IMR-90 (cell line): ENCODE results near the gene UBTD1. TPM values are rescaled to one million over a fixed set of nuclear protein-coding genes. Genes with fewer than 3 reads are reported as not detected.

Experiments used
- ATAC-seq: fragments of 200-7000 bp; cut with Tn5 transposase; 2 replicates; pipeline ENCODE4 v1.9.1; 2020; ENCODE audit warnings: low read depth, mild to moderate bottlenecking, moderate library complexity
- BruUV-seq: library from RNA; stranded (reverse); fragments of 400-500 nt; replicated peaks from 2 replicates; lab custom pipeline; 2021; lab: Mats Ljungman, UMichigan
- CTCF ChIA-PET: fragments of 300-600 bp; formaldehyde crosslinking; extraction: SDS; loops from one replicate; lab custom pipeline; 2021; ENCODE audit warnings: antibody characterized with exemption; lab: Yijun Ruan, JAX
- POLR2A ChIA-PET: fragments of 300-600 bp; sonication (Branson Sonifier 250); formaldehyde crosslinking; loops from one replicate; lab custom pipeline; 2022; ENCODE audit warnings: antibody characterized with exemption; ENCODE audit not compliant: unreplicated experiment; lab: Charles Lee
- DNase-seq: peaks from one replicate; pipeline ENCODE4 v3.0.0; 2013
- H2AFZ ChIP-seq: replicated peaks from 2 replicates; pipeline ENCODE3; 2013; ENCODE audit warnings: low read length, mild to moderate bottlenecking; ENCODE audit not compliant: poor library complexity
- H2AK5ac ChIP-seq: 2 replicates; pipeline ENCODE4 v1.6.1; 2013; ENCODE audit warnings: low read depth, low read length, inconsistent platforms
- H2AK9ac ChIP-seq: replicated peaks from 2 replicates; pipeline ENCODE3; 2013; ENCODE audit warnings: mild to moderate bottlenecking, low read depth, low read length, moderate library complexity; ENCODE audit not compliant: poor library complexity
- H2BK120ac ChIP-seq: 2 replicates; pipeline ENCODE4 v1.6.1; 2013; ENCODE audit warnings: low read depth, low read length, inconsistent platforms
- H2BK15ac ChIP-seq: 3 replicates; pipeline ENCODE4 v1.6.1; 2013; ENCODE audit warnings: low read depth, low read length, inconsistent platforms
- H2BK20ac ChIP-seq: 2 replicates; pipeline ENCODE4 v1.6.1; 2013; ENCODE audit warnings: low read depth, mild to moderate bottlenecking, inconsistent platforms, low read length, moderate library complexity
- H2BK5ac ChIP-seq: 2 replicates; pipeline ENCODE4 v1.6.1; 2013; ENCODE audit warnings: mild to moderate bottlenecking, low read depth, low read length, inconsistent platforms; ENCODE audit not compliant: poor library complexity, severe bottlenecking
- H3K14ac ChIP-seq: replicated peaks from 2 replicates; pipeline ENCODE4 v1.6.1; 2013; ENCODE audit warnings: low read depth, low read length, inconsistent platforms
- H3K18ac ChIP-seq: 2 replicates; pipeline ENCODE4 v1.6.1; 2013; ENCODE audit warnings: low read depth, low read length, control low read depth
- H3K23ac ChIP-seq: 2 replicates; pipeline ENCODE4 v1.6.1; 2013; ENCODE audit warnings: low read depth, low read length, inconsistent platforms
- H3K27ac ChIP-seq: 2 replicates; pipeline ENCODE4 v1.5.1; 2013; ENCODE audit warnings: mild to moderate bottlenecking, control low read depth, low read length; ENCODE audit not compliant: insufficient read depth
- H3K27me3 ChIP-seq: 2 replicates; pipeline ENCODE4 v1.6.1; 2013; ENCODE audit warnings: low read length; ENCODE audit not compliant: control insufficient read depth, insufficient read depth
- H3K36me3 ChIP-seq: 2 replicates; pipeline ENCODE4 v1.6.1; 2013; ENCODE audit warnings: low read length, mixed read lengths; ENCODE audit not compliant: control insufficient read depth, insufficient read depth
- H3K4ac ChIP-seq: 2 replicates; pipeline ENCODE4 v1.6.1; 2013; ENCODE audit warnings: low read depth, low read length, inconsistent platforms
- H3K4me1 ChIP-seq: 2 replicates; pipeline ENCODE4 v1.6.1; 2013; ENCODE audit warnings: low read length, mixed read lengths; ENCODE audit not compliant: control insufficient read depth, insufficient read depth
- H3K4me2 ChIP-seq: 2 replicates; pipeline ENCODE4 v1.6.1; 2013; ENCODE audit warnings: low read depth, mild to moderate bottlenecking, control low read depth, low read length, moderate library complexity
- H3K4me3 ChIP-seq: 2 replicates; pipeline ENCODE4 v1.5.1; 2013; ENCODE audit warnings: low read depth, mild to moderate bottlenecking, control low read depth, low read length, moderate library complexity; ENCODE audit not compliant: insufficient read depth
- H3K56ac ChIP-seq: 2 replicates; pipeline ENCODE4 v1.6.1; 2013; ENCODE audit warnings: low read length, inconsistent platforms; ENCODE audit not compliant: insufficient read depth; ENCODE audit errors: extremely low read depth
- H3K79me1 ChIP-seq, 2 experiments: 2 replicates each; pipeline ENCODE4 v1.6.1; 2013; ENCODE audit warnings: low read length in 2 of 2, inconsistent platforms in 1 of 2, low read depth in 1 of 2
- H3K9ac ChIP-seq: 2 replicates; pipeline ENCODE4 v1.6.1; 2013; ENCODE audit warnings: low read depth, low read length, control low read depth
- H3K9me1 ChIP-seq: 2 replicates; pipeline ENCODE4 v1.6.1; 2013; ENCODE audit warnings: low read length, inconsistent platforms; ENCODE audit not compliant: insufficient read depth
- H3K9me3 ChIP-seq: 2 replicates; pipeline ENCODE4 v1.6.1; 2013; ENCODE audit warnings: low read length; ENCODE audit not compliant: control insufficient read depth, insufficient read depth
- H4K20me1 ChIP-seq: 2 replicates; pipeline ENCODE4 v1.6.1; 2013; ENCODE audit warnings: low read length, inconsistent platforms; ENCODE audit not compliant: insufficient read depth
- H4K5ac ChIP-seq: 2 replicates; pipeline ENCODE4 v1.6.1; 2013; ENCODE audit warnings: mild to moderate bottlenecking, low read depth, low read length, control low read depth
- H4K8ac ChIP-seq, 2 experiments: 2 replicates each; pipeline ENCODE4 v1.6.1; 2013; ENCODE audit warnings: low read depth in 2 of 2, low read length in 2 of 2, control low read depth in 1 of 2, inconsistent platforms in 1 of 2
- H4K91ac ChIP-seq: 2 replicates; pipeline ENCODE4 v1.6.1; 2013; ENCODE audit warnings: low read depth, low read length, inconsistent platforms; ENCODE audit not compliant: insufficient read depth
- BHLHE40 ChIP-seq: fragments of 150-350 bp; IDR thresholded peaks from 2 replicates; pipeline ENCODE4 v1.6.1; 2016; ENCODE audit warnings: mild to moderate bottlenecking, low read depth, low read length
- CEBPB ChIP-seq: IDR thresholded peaks from 2 replicates; pipeline ENCODE4 v1.6.1; 2012; ENCODE audit warnings: low read depth, low read length, improper control_type of control experiment
- CHD1 ChIP-seq: IDR thresholded peaks from 2 replicates; pipeline ENCODE4 v1.6.1; 2012; ENCODE audit warnings: low read depth, low read length, improper control_type of control experiment
- ELK1 ChIP-seq: fragments of 150-350 bp; IDR thresholded peaks from 2 replicates; pipeline ENCODE4 v1.6.1; 2016; ENCODE audit warnings: low read depth, mild to moderate bottlenecking, low read length, moderate library complexity, borderline replicate concordance
- FOS ChIP-seq: fragments of 150-350 bp; IDR thresholded peaks from 2 replicates; pipeline ENCODE4 v1.6.1; 2016; ENCODE audit warnings: low read depth, low read length
- MAFK ChIP-seq: IDR thresholded peaks from 2 replicates; pipeline ENCODE4 v1.6.1; 2012; ENCODE audit warnings: low read depth, low read length, improper control_type of control experiment
- MAZ ChIP-seq: IDR thresholded peaks from 2 replicates; pipeline ENCODE4 v1.6.1; 2012; ENCODE audit warnings: low read depth, mild to moderate bottlenecking, low read length, improper control_type of control experiment, moderate library complexity, borderline replicate concordance
- MXI1 ChIP-seq: IDR thresholded peaks from 2 replicates; pipeline ENCODE4 v1.6.1; 2012; ENCODE audit warnings: low read depth, mild to moderate bottlenecking, low read length, moderate library complexity, borderline replicate concordance
- NFE2L2 ChIP-seq: fragments of 150-350 bp; IDR thresholded peaks from 2 replicates; pipeline ENCODE4 v1.6.1; 2016; ENCODE audit warnings: low read depth, mild to moderate bottlenecking, low read length
- POLR2A ChIP-seq: IDR thresholded peaks from 2 replicates; pipeline ENCODE4 v1.6.1; 2012; ENCODE audit warnings: mild to moderate bottlenecking, low read depth, low read length
- RAD21 ChIP-seq: IDR thresholded peaks from 2 replicates; pipeline ENCODE4 v1.6.1; 2012; ENCODE audit warnings: low read length, improper control_type of control experiment
- RCOR1 ChIP-seq: IDR thresholded peaks from 2 replicates; pipeline ENCODE4 v1.6.1; 2012; ENCODE audit warnings: mild to moderate bottlenecking, low read length, improper control_type of control experiment; ENCODE audit not compliant: insufficient replicate concordance
- RFX5 ChIP-seq: IDR thresholded peaks from 2 replicates; pipeline ENCODE4 v1.8.0; 2012; ENCODE audit warnings: low read depth, mild to moderate bottlenecking, low read length, moderate library complexity
- SMC3 ChIP-seq: fragments of 150-350 bp; IDR thresholded peaks from 2 replicates; pipeline ENCODE4 v1.6.1; 2016; ENCODE audit warnings: low read depth, mild to moderate bottlenecking, antibody characterized with exemption, low read length, moderate library complexity
- USF2 ChIP-seq: fragments of 150-350 bp; IDR thresholded peaks from 2 replicates; pipeline ENCODE4 v1.6.1; 2017; ENCODE audit warnings: mild to moderate bottlenecking, antibody characterized with exemption, low read length, low read depth
- WGBS, 2 experiments: methylation state at CpG; one replicate each; pipeline versions ENCODE4 v1.1.5 to v1.1.7; 2013; ENCODE audit warnings: missing lambda C conversion rate in 2 of 2; ENCODE audit not compliant: insufficient read length in 1 of 2; ENCODE audit errors: extremely low coverage in 2 of 2; 5-methylcytosine and 5-hydroxymethylcytosine counted together
- dilution Hi-C: fragments of 300-500 bp; cut with HindIII; formaldehyde crosslinking; loops from one replicate; pipeline ENCODE4 v1.14.3; 2018; ENCODE audit warnings: low sequenced_read_pairs; ENCODE audit not compliant: unreplicated experiment
- in situ Hi-C: fragments of 300-500 bp; cut with MboI; formaldehyde crosslinking; loops from 3 replicates; pipeline ENCODE4 v1.14.3; 2019; ENCODE audit warnings: low sequenced_read_pairs, inconsistent platforms, mixed read lengths
- intact Hi-C: fragments of 100-400 bp; cut with micrococcal nuclease; formaldehyde crosslinking; loops from 2 replicates; pipeline ENCODE4 v1.10.0; 2022
- polyA plus RNA-seq, 3 experiments: library from polyadenylated mRNA; depleted of rRNA; stranded (reverse); fragments of >200 nt; gene quantifications; 2 replicates each; pipeline ENCODE4 v1.2.3, GENCODE V29; 2012; ENCODE audit warnings: low replicate concordance in 1 of 3
- total RNA-seq: library from RNA; depleted of rRNA; stranded (reverse); fragments of >200 nt; gene quantifications from 2 replicates; pipeline ENCODE4 v1.2.3, GENCODE V29; 2012
- TF ChIP-seq, protein P1 (sequence below): conservative IDR thresholded peaks from 2 replicates; pipeline ENCODE4 v1.5.1; 2012; ENCODE audit warnings: mild to moderate bottlenecking, low read depth, low read length, improper control_type of control experiment

UBTD1 gene
- total and polyA plus RNA-seq, 2 of the 4 experiments (the other 2 are of a cell fraction): 21.9 to 44.9 TPM

DNA sequence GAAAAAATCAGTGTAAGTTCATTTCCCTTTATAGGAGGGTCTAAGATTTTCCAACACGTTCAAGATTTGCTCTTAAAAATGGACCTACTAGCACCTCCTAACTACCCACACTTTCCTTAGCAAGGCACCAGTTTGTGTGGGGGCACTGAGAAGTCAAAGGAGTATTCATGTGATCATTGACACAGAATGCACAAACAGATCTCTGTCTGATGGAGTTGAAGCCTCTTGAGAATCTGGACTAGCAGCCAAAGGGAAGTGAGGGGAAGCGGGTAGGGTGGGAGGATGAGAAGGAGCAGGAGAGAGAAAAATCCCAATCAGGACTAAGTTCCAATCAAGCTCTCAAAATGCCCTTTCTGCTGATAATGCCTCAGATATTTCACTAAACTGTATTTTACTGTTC lies 4.6 kb upstream of the UBTD1 start:
- Histone ChIP-seq H4K20me1 (peaks cover 62% of the 10 kb centered on the region), H2BK5ac (no peak overlapping the region), H3K36me3 (peaks cover 6% of the 10 kb centered on the region; the same call in 1 of the 2 replicates), H2BK20ac (no peak overlapping the region), H3K27me3 (no peaks in the 10 kb centered on the region), H2AK9ac (no peak overlapping the region), H3K4me2 (no peak overlapping the region), H4K91ac (no peak overlapping the region), H2AFZ (no peak overlapping the region), H3K4ac (no peak overlapping the region), H3K14ac (no peak overlapping the region), H3K27ac (no peak overlapping the region), H3K23ac (no peak overlapping the region), H3K9me3 (no peaks in the 10 kb centered on the region), H4K5ac (no peak overlapping the region), H3K56ac (no peak overlapping the region), H2BK15ac (no peak overlapping the region), H4K8ac (no peak overlapping the region), H3K9me1 (peaks cover 11% of the 10 kb centered on the region), H3K4me1 (peaks cover 11% of the 10 kb centered on the region), H2AK5ac (no peak overlapping the region), H3K79me1 (peaks cover 9 to 62% of the 10 kb centered on the region in 2 experiments; a peak in 3 of 4 replicates), H3K4me3 (no peak overlapping the region), H3K18ac (no peak overlapping the region), H2BK120ac (no peak overlapping the region), H3K9ac (no peak overlapping the region)
- no peak for DNase-seq
- WGBS, 2 experiments: no CpG with 5 or more reads among the region's 2 CpGs
- no peak for ATAC-seq
- TF ChIP-seq RCOR1 (no peak), SMC3 (no peak), MAZ (no peak), POLR2A (no peak), FOS (no peak), CEBPB (no peak), MXI1 (no peak), USF2 (no peak), RFX5 (no peak), RAD21 (no peak), NFE2L2 (no peak), ELK1 (no peak), MAFK (no peak), BHLHE40 (no peak), CHD1 (no peak)
- TF ChIP-seq, protein P1, sequence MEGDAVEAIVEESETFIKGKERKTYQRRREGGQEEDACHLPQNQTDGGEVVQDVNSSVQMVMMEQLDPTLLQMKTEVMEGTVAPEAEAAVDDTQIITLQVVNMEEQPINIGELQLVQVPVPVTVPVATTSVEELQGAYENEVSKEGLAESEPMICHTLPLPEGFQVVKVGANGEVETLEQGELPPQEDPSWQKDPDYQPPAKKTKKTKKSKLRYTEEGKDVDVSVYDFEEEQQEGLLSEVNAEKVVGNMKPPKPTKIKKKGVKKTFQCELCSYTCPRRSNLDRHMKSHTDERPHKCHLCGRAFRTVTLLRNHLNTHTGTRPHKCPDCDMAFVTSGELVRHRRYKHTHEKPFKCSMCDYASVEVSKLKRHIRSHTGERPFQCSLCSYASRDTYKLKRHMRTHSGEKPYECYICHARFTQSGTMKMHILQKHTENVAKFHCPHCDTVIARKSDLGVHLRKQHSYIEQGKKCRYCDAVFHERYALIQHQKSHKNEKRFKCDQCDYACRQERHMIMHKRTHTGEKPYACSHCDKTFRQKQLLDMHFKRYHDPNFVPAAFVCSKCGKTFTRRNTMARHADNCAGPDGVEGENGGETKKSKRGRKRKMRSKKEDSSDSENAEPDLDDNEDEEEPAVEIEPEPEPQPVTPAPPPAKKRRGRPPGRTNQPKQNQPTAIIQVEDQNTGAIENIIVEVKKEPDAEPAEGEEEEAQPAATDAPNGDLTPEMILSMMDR: no peak
- no TSS peak for BruUV-seq
- intact Hi-C loops (no loop called here), in situ Hi-C loops (no loop called here), dilution Hi-C loops (no loop called here)
- POLR2A ChIA-PET: no interaction called here
- CTCF ChIA-PET: interaction anchor here (0.6 kb wide), 1 partner anchor 65 kb away, joined by 3 read pairs; no protein-coding TSS in a partner anchor
